ENCODE results near the gene SRF. TPM values are rescaled to one million over a fixed set of nuclear protein-coding genes. Genes with fewer than 3 reads are reported as not detected.
A peak's percentile ranks its signal among the peaks of the same experiment; 100 is the strongest.
"Not testable (repeated sequence)": the region's sequence is repeated elsewhere in the genome, so short reads cannot be mapped to it uniquely, and the experiment has no call there.

The SRF gene
- polyA plus RNA-seq (ENCODE audit: insufficient read length in 4 of 4), result 10 to 100 TPM; 31.3 to 33.1 (median 31.5) TPM

GRCh38 chr6:43170931-43171706 lies at the start of gene SRF:
TSS of gene SRF (plus strand) at chr6:43171269. CDS start at chr6:43171657, 388 bp downstream.
- DNase-seq (ENCODE audit: low read depth in 4 of 4, low spot score in 3 of 4), result peak; percentile 99 to 100 (median 99)

- no peak for DNase-seq (ENCODE audit: low read depth in 4 of 4, low spot score in 3 of 4)
Observed at GRCh38 chr6:43122146-43122545, 48.9 kb upstream of the SRF start.

- no peak for DNase-seq (ENCODE audit: low read depth in 4 of 4, low spot score in 3 of 4)
Observed at GRCh38 chr6:43123461-43124314, 47.4 kb upstream of the SRF start.

- DNase-seq (ENCODE audit: low read depth in 4 of 4, low spot score in 3 of 4), result no peak
Observed at GRCh38 chr6:43124481-43124880, 46.6 kb upstream of the SRF start.

DNA sequence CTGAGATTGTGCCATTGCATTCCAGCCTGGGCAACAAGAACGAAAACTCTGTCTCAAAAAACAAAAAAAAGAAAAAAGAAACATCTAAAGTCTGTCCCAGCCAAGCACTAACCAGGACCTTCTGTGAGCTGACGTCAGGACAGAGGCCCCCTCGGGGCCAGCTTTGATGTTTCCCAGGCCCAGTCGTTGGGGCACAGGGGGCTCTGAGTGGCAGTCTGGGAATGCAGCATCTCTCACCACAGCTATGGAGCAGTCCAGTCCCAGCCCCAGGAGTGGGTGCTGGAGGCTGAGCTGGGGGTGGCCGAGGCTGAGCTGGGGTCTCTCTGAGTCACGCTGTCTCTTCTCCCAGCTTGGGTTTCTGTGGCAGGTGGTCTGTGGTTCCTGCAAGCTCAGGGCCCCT lies 46.0 kb upstream of the SRF start:
- DNase-seq (ENCODE audit: low read depth in 4 of 4, low spot score in 3 of 4), result no peak

DNA sequence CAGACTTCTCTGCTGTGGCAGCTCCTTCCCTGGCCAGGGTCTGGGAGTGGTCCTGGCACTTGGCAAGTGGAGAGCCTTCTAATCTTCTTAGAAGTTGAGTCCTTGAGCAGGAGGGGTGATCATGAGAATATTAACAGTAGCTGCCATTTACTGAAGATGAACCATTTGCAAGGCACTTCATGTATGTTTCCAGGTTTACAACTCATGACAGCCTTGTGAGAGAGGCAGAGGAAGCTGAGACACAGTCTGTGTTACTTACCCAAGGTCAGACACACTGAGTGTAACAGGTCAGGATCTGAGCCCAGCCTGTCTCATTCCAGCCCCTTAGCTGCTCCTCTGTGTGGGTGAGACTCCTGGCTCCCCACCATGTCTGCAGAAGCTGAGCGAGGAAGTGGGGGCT lies 45.5 kb upstream of the SRF start:
- DNase-seq (ENCODE audit: low read depth in 4 of 4, low spot score in 3 of 4), result no peak

DNA sequence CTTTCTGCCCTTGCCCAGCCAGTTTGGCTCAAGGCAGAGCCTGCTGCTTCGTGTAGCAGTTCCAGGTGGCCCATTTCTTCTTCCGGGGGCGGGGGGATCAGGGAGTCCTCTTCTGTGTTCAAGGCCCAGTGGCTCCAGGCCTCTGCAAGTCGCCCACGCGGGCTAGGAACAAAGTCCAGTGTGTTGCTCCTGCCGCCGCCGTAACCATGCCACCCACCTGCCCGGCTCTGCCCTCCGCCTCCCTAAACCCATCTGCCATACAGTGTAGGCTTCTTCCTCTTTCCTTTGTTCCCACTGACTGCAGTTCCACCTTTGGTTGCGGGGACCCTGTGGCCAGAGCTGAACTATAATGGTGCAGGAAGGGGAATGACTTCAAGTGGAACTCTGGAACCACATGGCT lies 43.9 kb upstream of the SRF start:
- DNase-seq (ENCODE audit: low read depth in 4 of 4, low spot score in 3 of 4), result no peak

- no peak for DNase-seq (ENCODE audit: low read depth in 4 of 4, low spot score in 3 of 4)
Observed at GRCh38 chr6:43127877-43128276, 43.2 kb upstream of the SRF start.

DNA sequence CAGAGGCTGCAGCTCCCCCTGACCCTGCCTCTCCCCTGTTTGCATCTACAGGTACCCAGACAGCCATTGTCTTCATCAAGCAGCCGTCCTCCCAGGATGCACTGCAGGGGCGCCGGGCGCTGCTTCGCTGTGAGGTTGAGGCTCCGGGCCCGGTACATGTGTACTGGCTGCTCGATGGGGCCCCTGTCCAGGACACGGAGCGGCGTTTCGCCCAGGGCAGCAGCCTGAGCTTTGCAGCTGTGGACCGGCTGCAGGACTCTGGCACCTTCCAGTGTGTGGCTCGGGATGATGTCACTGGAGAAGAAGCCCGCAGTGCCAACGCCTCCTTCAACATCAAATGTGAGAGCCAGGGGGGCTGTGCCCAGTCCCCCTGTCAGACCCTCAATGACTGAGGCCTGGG lies 42.1 kb upstream of the SRF start:
- no peak for DNase-seq (ENCODE audit: low read depth in 4 of 4, low spot score in 3 of 4)

- no peak for DNase-seq (ENCODE audit: low read depth in 4 of 4, low spot score in 3 of 4)
Observed at GRCh38 chr6:43129434-43130194, 41.5 kb upstream of the SRF start.

DNA sequence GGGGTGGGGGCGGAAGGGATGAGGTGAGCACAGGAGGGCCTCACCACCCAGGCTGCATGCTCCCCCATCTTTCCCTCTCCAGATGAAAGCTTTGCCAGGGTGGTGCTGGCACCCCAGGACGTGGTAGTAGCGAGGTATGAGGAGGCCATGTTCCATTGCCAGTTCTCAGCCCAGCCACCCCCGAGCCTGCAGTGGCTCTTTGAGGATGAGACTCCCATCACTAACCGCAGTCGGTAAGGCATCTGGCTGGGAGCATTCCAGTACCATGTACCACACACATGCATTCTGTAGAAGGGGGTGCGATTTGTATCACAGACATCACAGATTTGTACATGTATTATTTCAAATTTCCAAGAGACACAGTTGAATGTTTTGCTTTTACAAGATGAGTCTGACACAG lies 40.6 kb upstream of the SRF start:
- DNase-seq (ENCODE audit: low read depth in 4 of 4, low spot score in 3 of 4), result no peak

- DNase-seq (ENCODE audit: low read depth in 4 of 4, low spot score in 3 of 4), result not testable (repeated sequence)
Observed at GRCh38 chr6:43131379-43131778, 39.7 kb upstream of the SRF start.

DNA sequence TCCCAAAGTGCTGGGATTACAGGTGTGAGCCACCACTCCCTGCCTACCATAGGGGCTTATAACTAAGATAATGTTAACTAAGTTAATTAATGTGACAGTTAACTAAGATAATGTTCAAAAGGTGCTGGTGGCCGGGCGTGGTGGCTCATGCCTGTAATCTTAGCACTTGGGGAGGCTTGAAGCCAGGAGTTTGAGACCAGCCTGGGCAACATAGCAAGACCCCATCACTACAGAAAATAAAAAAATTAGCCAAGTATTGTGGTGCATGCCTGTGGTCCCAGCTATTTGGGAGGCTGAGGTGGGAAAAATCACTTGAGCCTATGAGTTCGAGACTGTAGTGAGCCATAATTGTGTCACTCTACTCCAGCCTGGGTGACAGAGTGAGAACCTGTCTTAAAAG lies 32.8 kb upstream of the SRF start:
- DNase-seq (ENCODE audit: low read depth in 4 of 4, low spot score in 3 of 4), result no peak

GRCh38 chr6:43139973-43140372 lies 31.1 kb upstream of the SRF start:
- DNase-seq (ENCODE audit: low read depth in 4 of 4, low spot score in 3 of 4), result not testable (repeated sequence)

DNA sequence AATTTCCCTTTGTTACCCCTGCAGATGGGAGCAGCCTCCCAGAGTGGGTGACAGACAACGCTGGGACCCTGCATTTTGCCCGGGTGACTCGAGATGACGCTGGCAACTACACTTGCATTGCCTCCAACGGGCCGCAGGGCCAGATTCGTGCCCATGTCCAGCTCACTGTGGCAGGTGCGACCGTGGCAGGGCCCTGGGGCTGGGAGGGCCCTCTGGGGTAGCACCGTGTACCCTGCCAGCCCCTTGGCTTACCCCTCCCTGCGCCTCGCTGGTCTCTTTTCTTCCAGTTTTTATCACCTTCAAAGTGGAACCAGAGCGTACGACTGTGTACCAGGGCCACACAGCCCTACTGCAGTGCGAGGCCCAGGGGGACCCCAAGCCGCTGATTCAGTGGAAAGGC lies 29.4 kb upstream of the SRF start:
- DNase-seq (ENCODE audit: low read depth in 4 of 4, low spot score in 3 of 4), result no peak

DNA sequence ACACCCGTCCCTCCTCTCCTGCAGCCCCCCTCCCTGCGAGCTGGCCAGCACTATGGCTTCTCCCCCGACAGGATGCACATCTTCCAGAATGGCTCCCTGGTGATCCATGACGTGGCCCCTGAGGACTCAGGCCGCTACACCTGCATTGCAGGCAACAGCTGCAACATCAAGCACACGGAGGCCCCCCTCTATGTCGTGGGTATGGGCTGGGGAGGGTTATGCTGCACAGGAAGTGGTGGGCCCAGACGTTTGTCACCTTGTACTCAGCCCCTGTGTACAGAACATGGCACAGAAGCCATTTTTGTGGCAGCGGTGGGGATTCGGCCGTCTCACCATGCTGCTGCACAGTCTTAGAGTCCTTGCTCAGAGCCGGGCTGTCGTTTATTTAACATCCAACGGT lies 29.0 kb upstream of the SRF start:
- DNase-seq (ENCODE audit: low read depth in 4 of 4, low spot score in 3 of 4), result no peak

GRCh38 chr6:43143235-43144128 lies 27.6 kb upstream of the SRF start:
- DNase-seq (ENCODE audit: low read depth in 4 of 4, low spot score in 3 of 4), result peak; percentile 77 to 87 (median 79)

DNA sequence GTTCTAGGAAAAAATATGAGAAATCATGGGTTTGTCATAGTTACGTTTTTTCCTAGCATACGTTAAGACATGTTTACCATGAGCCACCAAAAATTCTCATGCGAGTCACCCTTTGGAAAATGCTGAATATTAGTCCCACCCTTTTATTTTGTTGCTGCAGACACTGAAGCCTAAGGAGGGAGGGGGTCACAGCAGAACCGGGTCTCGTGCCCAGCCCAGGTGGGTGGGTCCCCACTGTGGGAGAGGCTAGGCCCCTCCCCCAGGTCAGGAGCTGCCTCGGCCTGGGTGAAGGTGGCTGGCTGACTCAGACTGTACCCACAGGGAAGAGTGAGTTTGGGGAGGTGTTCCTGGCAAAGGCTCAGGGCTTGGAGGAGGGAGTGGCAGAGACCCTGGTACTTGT lies 26.2 kb upstream of the SRF start:
- DNase-seq (ENCODE audit: low read depth in 4 of 4, low spot score in 3 of 4), result no peak

DNA sequence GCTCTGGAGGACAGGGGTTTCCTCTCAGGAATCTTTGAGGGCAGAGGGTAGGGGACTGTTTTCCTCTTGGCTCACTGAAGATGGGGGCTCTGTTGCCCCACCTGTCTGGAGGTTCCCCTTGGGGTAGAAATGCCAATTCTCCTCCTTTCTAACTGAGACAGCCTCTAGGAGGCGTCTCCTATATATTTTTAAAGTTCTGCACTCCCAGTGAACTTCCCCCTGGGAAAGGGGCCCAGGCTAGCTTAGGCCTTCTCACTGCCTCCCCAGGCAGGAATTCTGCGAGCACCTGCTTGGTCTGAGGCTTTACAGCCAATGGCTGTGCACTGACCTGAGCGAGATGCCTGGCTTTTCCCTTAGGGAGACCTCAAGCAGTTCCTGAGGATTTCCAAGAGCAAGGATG lies 24.8 kb upstream of the SRF start:
- DNase-seq (ENCODE audit: low read depth in 4 of 4, low spot score in 3 of 4), result no peak

All from right renal pelvis (tissue), 4 donors.